H9 (cell line): ENCODE data around the gene CCDC174. TPM values are rescaled to one million over a fixed set of nuclear protein-coding genes. Genes with fewer than 3 reads are reported as not detected.

Experiments
- DNase-seq: peaks from one replicate; pipeline ENCODE4 v3.0.0-alpha.2; 2017
- H2AFZ ChIP-seq: one replicate; pipeline ENCODE4 v1.6.1; 2013; ENCODE audit warnings: mild to moderate bottlenecking, low read length, control low read depth, moderate library complexity
- H2AK5ac ChIP-seq: 2 replicates; pipeline ENCODE4 v1.6.1; 2013; ENCODE audit warnings: low read length, control low read depth, mixed read lengths; ENCODE audit not compliant: insufficient read length
- H2BK120ac ChIP-seq: one replicate; pipeline ENCODE4 v1.6.1; 2013; ENCODE audit warnings: low read depth, mild to moderate bottlenecking, low read length, control low read depth, inconsistent platforms; ENCODE audit not compliant: poor library complexity, severe bottlenecking
- H2BK12ac ChIP-seq: 2 replicates; pipeline ENCODE4 v1.6.1; 2013; ENCODE audit warnings: low read length, control low read depth, mixed read lengths, low read depth; ENCODE audit not compliant: insufficient read length
- H2BK15ac ChIP-seq: 2 replicates; pipeline ENCODE4 v1.6.1; 2013; ENCODE audit warnings: low read depth, low read length, control low read depth
- H2BK20ac ChIP-seq: one replicate; pipeline ENCODE4 v1.6.1; 2013; ENCODE audit warnings: low read depth, mild to moderate bottlenecking, low read length, control low read depth, inconsistent platforms; ENCODE audit not compliant: poor library complexity, severe bottlenecking
- H2BK5ac ChIP-seq: 2 replicates; pipeline ENCODE4 v1.6.1; 2013; ENCODE audit warnings: low read length, control low read depth, mixed read lengths; ENCODE audit not compliant: insufficient read length
- H3K14ac ChIP-seq: 2 replicates; pipeline ENCODE4 v1.6.1; 2013; ENCODE audit warnings: low read length, control low read depth; ENCODE audit not compliant: insufficient read depth
- H3K18ac ChIP-seq: 2 replicates; pipeline ENCODE4 v1.6.1; 2013; ENCODE audit warnings: low read depth, mild to moderate bottlenecking, mixed read lengths, low read length, control low read depth; ENCODE audit not compliant: insufficient read length
- H3K23ac ChIP-seq: 2 replicates; pipeline ENCODE4 v1.6.1; 2013; ENCODE audit warnings: low read length, control low read depth, mixed read lengths, low read depth; ENCODE audit not compliant: insufficient read length
- H3K23me2 ChIP-seq: 2 replicates; pipeline ENCODE4 v1.6.1; 2013; ENCODE audit warnings: low read depth, mild to moderate bottlenecking, mixed read lengths, low read length, control low read depth; ENCODE audit not compliant: insufficient read length, poor library complexity, severe bottlenecking
- H3K27ac ChIP-seq: 2 replicates; pipeline ENCODE4 v1.5.1; 2013; ENCODE audit warnings: low read length, control low read depth, mixed read lengths, low read depth; ENCODE audit not compliant: insufficient read length
- H3K27me3 ChIP-seq: 2 replicates; pipeline ENCODE4 v1.6.1; 2013; ENCODE audit warnings: low read length, control low read depth, inconsistent platforms; ENCODE audit not compliant: insufficient read depth
- H3K4ac ChIP-seq: 2 replicates; pipeline ENCODE4 v1.6.1; 2013; ENCODE audit warnings: low read depth, mild to moderate bottlenecking, control low read depth, inconsistent platforms, low read length, moderate library complexity
- H3K4me1 ChIP-seq: 2 replicates; pipeline ENCODE4 v1.6.1; 2013; ENCODE audit warnings: low read length, control low read depth, inconsistent platforms; ENCODE audit not compliant: insufficient read depth
- H3K4me2 ChIP-seq: 2 replicates; pipeline ENCODE4 v1.6.1; 2013; ENCODE audit warnings: low read length, control low read depth, mixed read lengths; ENCODE audit not compliant: insufficient read length, insufficient read depth
- H3K56ac ChIP-seq: 2 replicates; pipeline ENCODE4 v1.6.1; 2013; ENCODE audit warnings: low read depth, mild to moderate bottlenecking, mixed read lengths, low read length, control low read depth; ENCODE audit not compliant: insufficient read length
- H3K79me1 ChIP-seq: 2 replicates; pipeline ENCODE4 v1.6.1; 2013; ENCODE audit warnings: low read depth, mild to moderate bottlenecking, moderate library complexity, low read length, control low read depth, inconsistent platforms; ENCODE audit not compliant: insufficient read depth, poor library complexity, severe bottlenecking
- H3K79me2 ChIP-seq: 2 replicates; pipeline ENCODE4 v1.6.1; 2013; ENCODE audit warnings: low read length, control low read depth, inconsistent platforms; ENCODE audit not compliant: insufficient read depth
- H3K9ac ChIP-seq: 2 replicates; pipeline ENCODE4 v1.6.1; 2013; ENCODE audit warnings: low read length, control low read depth, mixed read lengths; ENCODE audit not compliant: insufficient read length; ENCODE audit errors: extremely low read depth
- H3K9me3 ChIP-seq: one replicate; pipeline ENCODE4 v1.6.1; 2013; ENCODE audit warnings: low read depth, low read length, inconsistent platforms; ENCODE audit not compliant: control insufficient read depth
- H3T11ph ChIP-seq: one replicate; pipeline ENCODE4 v1.6.1; 2013; ENCODE audit warnings: mild to moderate bottlenecking, low read length, control low read depth, inconsistent platforms
- H4K20me1 ChIP-seq: one replicate; pipeline ENCODE4 v1.6.1; 2013; ENCODE audit not compliant: control insufficient read depth, insufficient read length, insufficient read depth
- H4K5ac ChIP-seq: 2 replicates; pipeline ENCODE4 v1.6.1; 2013; ENCODE audit warnings: low read depth, mild to moderate bottlenecking, mixed read lengths, low read length, control low read depth; ENCODE audit not compliant: insufficient read length
- H4K8ac ChIP-seq: replicated peaks from 2 replicates; pipeline ENCODE4 v1.6.1; 2013; ENCODE audit warnings: low read length, control low read depth, mixed read lengths, low read depth; ENCODE audit not compliant: insufficient read length
- H4K91ac ChIP-seq: 2 replicates; pipeline ENCODE4 v1.6.1; 2013; ENCODE audit warnings: low read depth, mild to moderate bottlenecking, moderate library complexity, mixed read lengths, low read length, control low read depth; ENCODE audit not compliant: insufficient read length
- H3K27ac Mint-ChIP-seq, 3 experiments: 2 replicates in 2 of 3; 3 replicates in 1 of 3; pipeline ENCODE4 v1.8.0; 2020 to 2021; ENCODE audit warnings: mixed read lengths in 3 of 3, mild to moderate bottlenecking in 1 of 3, moderate library complexity in 1 of 3
- H3K27me3 Mint-ChIP-seq: 2 replicates; pipeline ENCODE4 v1.8.0; 2021; ENCODE audit warnings: low read depth, mild to moderate bottlenecking, moderate library complexity, mixed read lengths
- H3K36me3 Mint-ChIP-seq, 3 experiments: 2 replicates in 2 of 3; 3 replicates in 1 of 3; pipeline ENCODE4 v1.8.0; 2020 to 2021; ENCODE audit warnings: low read depth in 3 of 3, mixed read lengths in 3 of 3; ENCODE audit not compliant: insufficient read depth in 1 of 3
- H3K4me1 Mint-ChIP-seq, 2 experiments: 2 replicates each; pipeline ENCODE4 v1.8.0; 2020; ENCODE audit warnings: mixed read lengths in 2 of 2
- H3K4me3 Mint-ChIP-seq, 2 experiments: 2 replicates in 1 of 2; 3 replicates in 1 of 2; pipeline ENCODE4 v1.8.0; 2020 to 2021; ENCODE audit warnings: mild to moderate bottlenecking in 2 of 2, mixed read lengths in 2 of 2, moderate library complexity in 1 of 2
- H3K9me3 Mint-ChIP-seq, 2 experiments: 2 replicates in 1 of 2; 3 replicates in 1 of 2; pipeline ENCODE4 v1.8.0; 2020; ENCODE audit warnings: mild to moderate bottlenecking in 2 of 2, mixed read lengths in 2 of 2, moderate library complexity in 1 of 2
- CTCF ChIP-seq: fragments of 200-600 bp; sonication (generic); conservative IDR thresholded peaks from 3 replicates; pipeline ENCODE4 v1.8.0; 2021; ENCODE audit warnings: antibody characterized with exemption, mild to moderate bottlenecking
- WGBS: extraction: QIAGEN DNeasy Blood & Tissue Kit; methylation state at CpG from one replicate; pipeline ENCODE4 v1.1.7; 2013; ENCODE audit warnings: missing lambda C conversion rate, low lambda C conversion rate, mixed read lengths; ENCODE audit not compliant: insufficient read length; ENCODE audit errors: extremely low coverage; 5-methylcytosine and 5-hydroxymethylcytosine counted together
- total RNA-seq: library from RNA; stranded (reverse); gene quantifications from 2 replicates; pipeline ENCODE4 v1.2.1, GENCODE V29; 2021

Gene CCDC174
- total RNA-seq, 1 experiment from 2014 or later = 15.2 TPM

GRCh38 chr3:14621093-14621492 is 30.5 kb upstream of the CCDC174 start:
- no peaks in the 10 kb centered on the region for H3K79me2 ChIP-seq
- Mint-ChIP-seq H3K4me1 (peaks cover 32 to 43% of the 10 kb centered on the region in 2 experiments), H3K27me3 (peaks cover 5% of the 10 kb centered on the region), H3K9me3 (no peaks in the 10 kb centered on the region), H3K27ac (no peak overlapping the region), H3K4me3 (no peak overlapping the region), H3K36me3 (no peaks in the 10 kb centered on the region)
- no peaks in the 10 kb centered on the region for H3K23me2 ChIP-seq
- no peaks in the 10 kb centered on the region for H3K9me3 ChIP-seq
- no peaks in the 10 kb centered on the region for H3K79me1 ChIP-seq
- H3K4ac ChIP-seq = no peak overlapping the region
- no peak overlapping the region for H3K14ac ChIP-seq
- no peak overlapping the region for H2AFZ ChIP-seq
- H2BK15ac ChIP-seq = no peak overlapping the region
- no peak overlapping the region for H3K4me2 ChIP-seq
- no peak overlapping the region for H4K91ac ChIP-seq
- no peak overlapping the region for H3K27ac ChIP-seq
- no peak overlapping the region for H2BK5ac ChIP-seq
- H2BK12ac ChIP-seq = no peak overlapping the region
- no peak overlapping the region for H3T11ph ChIP-seq
- H3K56ac ChIP-seq = no peak overlapping the region
- no peak overlapping the region for H3K9ac ChIP-seq
- no peaks in the 10 kb centered on the region for H4K20me1 ChIP-seq
- H3K27me3 ChIP-seq = no peaks in the 10 kb centered on the region
- no peak overlapping the region for H4K8ac ChIP-seq
- H2BK20ac ChIP-seq = no peak overlapping the region
- no peaks in the 10 kb centered on the region; the same call in 1 of the 2 replicates for H3K4me1 ChIP-seq
- WGBS = no CpG with 5 or more reads among the region's 4 CpGs
- no peak overlapping the region for H3K23ac ChIP-seq
- TF ChIP-seq CTCF = no peak
- no peak overlapping the region for H2BK120ac ChIP-seq
- no peak for DNase-seq
- H3K18ac ChIP-seq = no peak overlapping the region
- H4K5ac ChIP-seq = no peak overlapping the region
- H2AK5ac ChIP-seq = no peak overlapping the region
